Fibroblast of lung (primary cell): ENCODE data around the gene FLNA.

Experiments
- CTCF ChIP-seq, 2 donors: IDR thresholded peaks in 1 of 2; conservative IDR thresholded peaks in 1 of 2; 1 replicate in 1 of 2; 2 replicates in 1 of 2; pipeline ENCODE4 v1.5.1; 2011 to 2012; ENCODE audit warnings: low read length in 2 of 2, control low read depth in 1 of 2, inconsistent platforms in 1 of 2, low read depth in 1 of 2, mild to moderate bottlenecking in 1 of 2
- EZH2 ChIP-seq: IDR thresholded peaks from 2 replicates; pipeline ENCODE4 v1.5.1; 2012; ENCODE audit warnings: low read length, control low read depth, mild to moderate bottlenecking; ENCODE audit errors: missing control alignments

GRCh38 chrX:154396973-154397887 lies 22.8 kb upstream of the FLNA start:
- TF ChIP-seq CTCF (conservative IDR thresholded peaks at IDR 0.05 in 1 of 2, IDR thresholded peaks at IDR 0.05 in 1 of 2; ENCODE audit: low read depth in 1 of 2, low read length in 2 of 2) = no peak
- no peak for TF ChIP-seq EZH2
